HG03280 (cell line): ENCODE results near the gene SLC16A11.

ENCODE experiments used
- ATAC-seq: cut with Tn5 transposase; IDR thresholded peaks from one replicate; pipeline ENCODE4 v1.9.1; 2021; ENCODE audit warnings: mild to moderate bottlenecking, moderate library complexity; ENCODE audit not compliant: unreplicated experiment

SLC16A11 gene

DNA sequence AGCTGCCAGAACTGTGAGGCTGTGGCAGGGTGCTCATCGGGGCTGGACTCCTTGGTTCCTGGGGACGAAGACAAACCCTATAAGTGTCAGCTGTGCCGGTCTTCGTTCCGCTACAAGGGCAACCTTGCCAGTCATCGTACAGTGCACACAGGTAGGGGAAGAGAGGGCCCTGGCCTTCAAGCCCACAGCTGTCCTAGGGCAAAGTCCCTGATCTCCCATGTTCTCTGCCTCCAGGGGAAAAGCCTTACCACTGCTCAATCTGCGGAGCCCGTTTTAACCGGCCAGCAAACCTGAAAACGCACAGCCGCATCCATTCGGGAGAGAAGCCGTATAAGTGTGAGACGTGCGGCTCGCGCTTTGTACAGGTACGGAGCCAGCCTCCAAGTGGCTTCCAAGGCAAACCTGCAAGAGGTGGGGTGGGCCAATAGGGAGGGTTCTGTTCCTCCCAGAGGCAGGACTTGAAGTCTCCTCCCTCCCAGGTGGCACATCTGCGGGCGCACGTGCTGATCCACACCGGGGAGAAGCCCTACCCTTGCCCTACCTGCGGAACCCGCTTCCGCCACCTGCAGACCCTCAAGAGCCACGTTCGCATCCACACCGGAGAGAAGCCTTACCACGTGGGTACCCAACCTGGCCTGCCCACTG is 17.3 kb downstream of the SLC16A11 start:
- no peak for ATAC-seq

DNA sequence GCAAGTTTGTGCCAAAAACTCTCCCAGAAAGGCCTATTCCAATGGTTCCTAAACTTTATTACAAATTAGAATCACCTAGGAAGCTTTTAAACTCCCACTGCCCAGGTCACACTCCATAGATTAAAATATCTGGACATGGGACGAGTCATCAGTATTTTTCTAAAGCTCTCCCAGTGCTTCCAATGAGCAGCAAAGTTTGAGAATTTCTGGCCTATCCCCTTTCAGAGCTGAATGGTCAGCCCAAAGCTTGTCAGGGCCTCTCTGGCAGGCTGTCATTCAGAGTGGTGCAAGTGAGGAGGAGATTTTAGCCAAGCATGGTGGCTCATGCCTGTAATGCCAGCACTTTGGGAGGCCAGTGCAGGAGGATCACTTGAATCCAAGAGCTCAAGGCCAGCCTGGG is 18.6 kb downstream of the SLC16A11 start:
- no peak for ATAC-seq

DNA sequence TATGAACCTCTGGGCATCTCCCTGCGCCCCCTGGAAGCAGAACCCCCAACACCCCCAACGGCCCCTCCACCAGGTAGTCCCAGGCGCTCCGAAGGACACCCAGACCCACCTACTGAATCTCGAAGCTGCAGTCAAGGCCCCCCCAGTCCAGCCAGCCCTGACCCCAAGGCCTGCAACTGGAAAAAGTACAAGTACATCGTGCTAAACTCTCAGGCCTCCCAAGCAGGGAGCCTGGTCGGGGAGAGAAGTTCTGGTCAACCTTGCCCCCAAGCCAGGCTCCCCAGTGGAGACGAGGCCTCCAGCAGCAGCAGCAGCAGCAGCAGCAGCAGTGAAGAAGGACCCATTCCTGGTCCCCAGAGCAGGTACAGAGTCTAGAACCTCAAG is 19.5 kb downstream of the SLC16A11 start:
- ATAC-seq: no peak

DNA sequence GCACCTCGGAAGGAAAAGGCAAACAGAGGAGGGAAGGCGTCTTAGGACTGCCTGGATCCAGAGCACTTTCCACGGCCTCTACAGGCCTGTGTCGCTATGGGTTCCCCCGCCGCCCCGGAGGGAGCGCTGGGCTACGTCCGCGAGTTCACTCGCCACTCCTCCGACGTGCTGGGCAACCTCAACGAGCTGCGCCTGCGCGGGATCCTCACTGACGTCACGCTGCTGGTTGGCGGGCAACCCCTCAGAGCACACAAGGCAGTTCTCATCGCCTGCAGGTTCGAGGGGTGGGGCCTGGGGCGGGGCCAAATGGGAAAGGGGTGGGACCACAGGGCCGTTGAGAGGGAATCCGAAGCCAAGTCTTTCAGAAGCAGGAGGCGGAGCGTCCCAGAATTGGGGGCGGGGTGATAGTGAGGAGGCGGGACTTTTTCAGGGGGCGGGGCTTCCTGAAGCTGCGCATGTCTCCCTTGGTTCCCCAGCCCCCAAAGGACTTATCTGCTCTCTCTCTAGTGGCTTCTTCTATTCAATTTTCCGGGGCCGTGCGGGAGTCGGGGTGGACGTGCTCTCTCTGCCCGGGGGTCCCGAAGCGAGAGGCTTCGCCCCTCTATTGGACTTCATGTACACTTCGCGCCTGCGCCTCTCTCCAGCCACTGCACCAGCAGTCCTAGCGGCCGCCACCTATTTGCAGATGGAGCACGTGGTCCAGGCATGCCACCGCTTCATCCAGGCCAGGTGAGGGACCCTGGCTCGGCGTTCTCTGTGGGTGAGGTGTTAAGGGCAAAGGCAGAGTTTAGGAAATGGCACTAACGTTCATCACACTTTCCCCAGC is 20.1 kb downstream of the SLC16A11 start:
- no peak for ATAC-seq

DNA sequence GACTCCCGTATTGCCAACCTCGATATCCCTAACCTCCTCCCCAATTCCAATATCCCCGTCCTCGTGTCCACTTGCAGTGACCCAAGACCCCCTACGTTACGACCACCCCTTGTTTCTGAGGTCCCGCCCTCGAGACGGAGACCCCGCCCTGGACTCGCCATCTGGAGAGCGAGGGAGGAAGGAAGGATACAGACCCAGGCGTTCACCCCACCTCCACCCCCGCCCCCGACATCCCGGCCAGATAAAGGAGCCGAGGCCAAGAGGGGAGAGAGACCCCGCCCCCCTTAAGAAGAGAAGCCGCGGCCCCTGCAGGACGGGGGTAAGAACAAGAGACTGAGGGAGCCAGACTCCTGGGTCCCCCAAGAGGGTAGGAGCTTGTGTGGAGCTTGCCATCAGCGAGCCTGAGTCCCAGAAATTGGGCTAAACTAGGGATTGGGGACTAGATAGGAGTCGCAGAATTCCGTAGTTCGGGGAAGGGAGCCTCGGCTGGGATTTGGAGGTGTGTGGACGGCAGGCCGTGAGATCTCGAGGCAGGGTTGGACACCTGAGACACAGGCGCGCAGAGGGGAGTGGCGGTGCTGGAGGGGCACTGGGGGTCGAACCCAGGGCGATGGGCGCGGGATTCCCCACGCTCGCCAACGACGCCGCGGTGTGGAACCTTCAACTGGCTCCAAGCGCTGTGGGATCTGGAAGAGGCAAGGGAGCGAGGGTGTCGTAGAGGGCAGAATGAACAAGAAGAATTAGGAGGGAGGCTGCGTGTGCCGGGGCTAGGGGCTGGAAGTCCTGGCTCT is 20.9 kb downstream of the SLC16A11 start, which contains the start of gene BCL6B:
Gene BCL6B, plus strand, starts transcription at position 270 of the 791 bp plus-strand sequence. CDS start 622 bp downstream, outside the sequence.
- ATAC-seq: no peak

DNA sequence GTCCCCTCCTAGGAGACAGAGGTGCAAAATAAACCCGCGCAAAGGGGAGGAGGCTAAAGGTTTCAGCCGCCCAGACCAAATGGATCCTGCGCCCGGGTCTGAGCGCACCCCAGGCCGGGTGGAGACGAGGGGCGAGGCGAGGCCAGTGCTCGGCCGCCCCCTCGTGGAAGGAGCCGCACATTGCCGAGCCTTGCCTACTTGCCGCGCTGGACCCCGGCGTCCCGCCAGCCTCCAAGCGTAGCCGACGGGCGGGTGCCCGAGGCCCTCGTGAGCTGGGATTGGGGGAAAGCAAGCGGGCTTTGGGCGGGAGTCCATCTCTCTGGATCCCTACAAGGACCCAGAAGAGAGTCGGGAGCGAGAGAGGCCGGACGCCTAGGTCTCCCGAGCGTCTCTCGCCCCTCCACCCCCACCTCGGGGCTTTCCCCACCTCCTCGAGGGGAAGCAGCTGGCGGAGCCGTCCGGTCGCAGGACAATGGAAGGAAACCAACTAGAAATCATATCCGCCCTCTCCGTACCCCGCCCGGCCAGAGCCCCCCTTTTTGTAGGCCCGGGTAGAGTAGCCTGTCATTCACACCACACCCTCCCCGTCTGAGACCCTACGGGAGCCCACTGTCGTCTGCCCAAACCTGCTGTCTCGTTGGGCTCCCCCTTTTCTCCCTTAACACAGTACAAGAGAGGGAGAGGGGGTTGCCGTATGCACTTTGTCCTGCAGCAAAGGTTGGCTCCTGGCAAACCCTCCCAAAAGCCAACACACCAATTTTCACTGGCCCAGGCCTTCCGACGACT is 21.7 kb downstream of the SLC16A11 start:
- peak; percentile 49 for ATAC-seq

DNA sequence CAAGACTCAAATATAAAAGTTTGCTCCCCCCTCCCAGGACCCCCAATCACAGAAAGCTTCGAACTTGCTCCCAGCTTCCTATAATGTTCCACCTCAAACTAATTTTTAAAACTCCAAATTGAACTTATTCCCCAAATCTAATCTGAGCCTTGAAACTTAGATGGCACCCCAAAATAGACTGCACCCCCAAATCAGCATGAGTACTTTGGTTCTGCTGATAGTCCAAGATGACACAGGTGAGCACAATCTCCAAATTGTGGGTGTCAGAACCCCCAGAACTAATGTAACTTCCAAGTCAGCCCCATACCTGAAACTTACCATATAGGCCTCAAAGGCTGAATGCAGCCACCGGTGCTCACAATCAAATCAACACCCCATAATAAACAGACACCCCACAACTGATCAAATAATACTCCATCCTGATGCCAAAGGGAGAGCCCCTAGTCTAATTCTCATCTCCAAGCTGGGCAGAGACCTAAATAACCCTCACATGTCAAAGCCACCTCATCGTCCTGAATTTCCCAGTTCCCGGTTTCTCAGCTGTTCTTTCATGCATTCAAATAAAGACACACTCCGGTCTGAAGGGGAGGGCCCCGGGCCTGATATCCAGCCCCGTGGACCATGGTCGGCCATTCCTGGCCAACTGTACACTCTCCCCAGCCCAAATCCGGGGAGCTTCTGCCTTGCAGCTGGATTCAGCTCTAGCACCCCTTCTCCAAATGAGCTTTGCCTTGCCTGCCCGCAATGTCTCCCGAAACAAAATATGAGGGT is 22.8 kb downstream of the SLC16A11 start:
- no peak for ATAC-seq

DNA sequence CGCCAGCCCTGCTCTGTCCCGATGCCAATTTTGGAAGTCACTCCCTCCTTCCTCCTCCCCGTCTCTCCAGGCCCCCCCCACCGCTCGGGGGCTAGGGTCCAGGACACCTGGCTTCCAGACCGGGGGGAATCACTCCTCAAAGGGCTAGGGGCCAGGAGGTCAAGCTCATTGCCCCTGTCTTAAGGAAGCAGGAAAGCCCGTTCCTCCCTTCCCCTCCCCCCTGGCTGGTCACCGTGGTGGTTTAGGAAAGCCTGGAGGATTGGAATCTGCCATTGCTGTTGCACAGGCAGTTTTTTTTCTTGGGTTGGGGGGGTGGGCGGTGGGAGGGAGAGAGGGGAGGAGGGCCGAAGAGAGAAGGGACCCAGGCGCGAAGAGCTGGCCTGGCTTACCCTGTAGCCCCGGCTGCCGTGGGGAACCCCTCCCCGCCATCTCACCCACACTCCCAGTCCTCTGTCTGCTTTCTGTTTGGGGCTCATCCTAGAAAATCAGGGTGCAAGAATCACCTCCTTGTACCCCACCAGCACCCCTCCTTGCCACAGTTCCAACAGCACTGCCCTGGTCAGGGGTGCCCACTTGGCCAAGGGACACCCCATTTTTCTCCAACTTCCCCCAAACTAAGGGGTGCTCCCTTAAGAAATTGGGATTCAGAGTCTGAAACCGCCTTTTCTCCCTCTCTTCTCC is 23.9 kb downstream of the SLC16A11 start:
- ATAC-seq: no peak

DNA sequence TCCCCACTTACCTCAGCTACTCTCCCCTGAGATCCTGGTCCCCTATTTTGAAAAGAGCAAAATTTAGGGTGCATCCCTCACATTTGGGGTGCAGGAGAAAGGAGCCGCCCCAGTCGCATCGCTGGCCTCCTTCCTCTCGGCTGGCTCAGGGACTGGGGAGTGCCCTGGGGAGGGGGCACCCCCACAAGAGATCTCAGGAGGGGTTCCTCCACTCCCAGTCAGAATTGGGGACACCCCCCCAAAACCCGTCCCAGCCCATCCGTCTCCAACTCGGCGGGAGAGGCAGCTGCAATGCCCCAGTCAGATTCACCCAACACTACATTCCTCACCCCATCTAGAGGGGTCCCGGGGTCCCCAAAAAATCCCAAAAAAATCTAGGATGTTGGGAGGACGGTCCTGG is 24.5 kb downstream of the SLC16A11 start:
- ATAC-seq: no peak

DNA sequence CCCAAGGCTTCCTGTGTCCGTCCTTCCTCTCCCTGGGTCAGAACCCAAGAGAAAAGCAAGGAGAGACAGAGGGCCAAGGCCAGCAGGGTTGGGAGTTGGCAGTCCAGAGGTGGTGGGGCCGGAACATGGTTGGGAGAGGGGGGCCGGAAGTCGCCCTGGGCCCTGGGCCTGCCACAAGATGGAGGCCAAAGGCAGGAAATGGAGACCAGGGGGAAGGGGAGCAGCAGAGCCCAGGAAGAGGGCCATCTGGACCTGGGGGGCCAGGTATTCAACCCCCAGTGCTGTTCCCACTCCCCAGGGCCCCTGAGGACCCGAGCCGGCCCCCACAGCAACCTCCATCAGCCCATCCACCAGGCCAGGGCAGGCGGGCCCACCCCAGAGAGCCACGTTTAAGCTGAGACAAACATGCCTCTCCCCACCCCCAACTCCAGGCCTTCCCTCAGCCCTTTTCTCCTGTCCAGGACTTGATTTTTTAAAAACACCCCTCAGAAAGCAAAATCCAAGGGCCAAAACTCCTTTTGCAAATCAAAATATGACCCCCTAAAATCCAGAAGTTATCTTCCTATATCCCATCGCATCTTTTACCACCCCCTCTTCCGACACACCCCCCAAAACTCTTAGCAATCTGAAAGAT is 25.4 kb downstream of the SLC16A11 start:
- no peak for ATAC-seq

DNA sequence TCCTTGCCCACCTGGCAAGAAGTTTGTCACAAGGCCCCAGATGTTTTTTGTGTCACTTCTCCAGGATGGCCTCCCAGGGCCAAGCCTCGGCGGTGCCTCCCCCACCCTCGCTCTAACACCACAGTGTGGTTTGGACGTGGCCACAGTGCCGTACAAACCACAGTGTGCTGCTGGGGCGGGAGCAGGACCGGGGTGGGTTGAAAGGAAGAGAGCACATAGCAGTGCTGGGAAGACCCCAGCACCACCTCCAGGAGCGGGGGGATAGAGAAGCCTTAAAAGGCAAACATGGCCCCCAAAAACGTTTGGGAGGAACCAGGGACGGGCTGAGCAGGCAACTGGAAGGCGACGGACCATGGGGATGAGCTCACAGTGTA is 26.1 kb downstream of the SLC16A11 start:
- no peak for ATAC-seq

DNA sequence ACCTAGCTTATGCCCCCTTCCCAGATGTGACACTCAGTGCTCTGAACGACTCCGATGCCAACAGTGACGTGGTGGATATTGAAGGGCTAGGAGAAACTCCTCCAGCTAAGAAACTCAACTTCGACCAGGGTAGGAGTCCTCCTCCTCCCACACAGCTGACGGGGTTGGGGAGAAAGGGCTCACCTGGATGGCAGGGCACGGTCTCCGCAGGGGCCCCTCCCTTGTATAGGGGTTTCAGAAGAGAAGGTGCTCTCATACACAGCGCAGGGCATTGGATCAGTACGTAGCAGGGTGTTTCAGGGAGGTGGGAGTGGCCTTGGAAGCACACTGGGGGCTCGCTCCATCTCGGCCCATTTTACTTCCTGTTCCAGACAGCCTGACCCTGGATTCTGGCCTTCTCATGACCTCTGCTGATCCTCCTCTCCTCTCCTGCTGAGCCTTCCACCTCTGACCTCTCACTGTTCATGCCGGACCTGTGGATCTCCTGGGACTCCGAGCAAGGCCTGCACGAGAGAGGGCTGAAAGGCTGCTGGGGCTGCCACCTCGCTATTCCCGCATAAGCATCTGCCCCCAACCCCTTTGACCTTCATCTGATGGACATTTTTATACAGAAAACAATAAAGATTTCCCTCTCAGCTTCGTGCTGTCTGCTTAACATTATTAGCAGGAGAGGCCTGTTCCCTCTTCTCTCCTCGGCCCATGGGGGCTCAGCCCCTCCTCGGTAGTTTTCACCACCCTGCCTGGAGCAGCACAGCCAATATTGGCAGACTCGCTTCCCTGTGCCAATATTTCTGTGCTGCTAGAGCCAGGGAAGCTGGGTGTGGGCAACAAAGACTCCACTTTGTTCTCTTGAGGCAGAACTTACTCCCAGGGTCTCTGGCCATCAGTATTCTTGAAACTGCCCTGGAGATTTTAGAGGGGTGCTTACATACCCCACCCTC is 26.7 kb downstream of the SLC16A11 start:
- ATAC-seq: no peak

DNA sequence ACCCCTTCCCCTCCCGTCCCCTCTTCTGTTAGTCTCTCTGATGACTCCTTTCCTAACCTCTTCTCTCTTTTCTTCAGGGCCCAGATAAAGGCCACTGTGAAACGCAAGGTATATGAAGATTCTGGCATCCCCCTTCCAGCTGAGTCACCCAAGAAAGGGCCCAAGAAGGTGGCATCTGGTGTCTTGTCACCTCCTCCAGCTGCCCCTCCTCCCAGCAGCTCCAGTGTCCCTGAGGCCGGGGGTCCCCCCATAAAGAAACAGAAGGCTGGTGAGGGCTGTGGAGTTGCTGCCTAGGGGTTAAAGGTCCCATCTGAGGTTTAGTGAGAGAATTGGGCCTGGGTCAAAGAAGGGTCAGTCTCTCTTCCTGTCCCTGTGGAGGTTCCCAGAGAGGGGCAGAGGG is 27.5 kb downstream of the SLC16A11 start:
- no peak for ATAC-seq

DNA sequence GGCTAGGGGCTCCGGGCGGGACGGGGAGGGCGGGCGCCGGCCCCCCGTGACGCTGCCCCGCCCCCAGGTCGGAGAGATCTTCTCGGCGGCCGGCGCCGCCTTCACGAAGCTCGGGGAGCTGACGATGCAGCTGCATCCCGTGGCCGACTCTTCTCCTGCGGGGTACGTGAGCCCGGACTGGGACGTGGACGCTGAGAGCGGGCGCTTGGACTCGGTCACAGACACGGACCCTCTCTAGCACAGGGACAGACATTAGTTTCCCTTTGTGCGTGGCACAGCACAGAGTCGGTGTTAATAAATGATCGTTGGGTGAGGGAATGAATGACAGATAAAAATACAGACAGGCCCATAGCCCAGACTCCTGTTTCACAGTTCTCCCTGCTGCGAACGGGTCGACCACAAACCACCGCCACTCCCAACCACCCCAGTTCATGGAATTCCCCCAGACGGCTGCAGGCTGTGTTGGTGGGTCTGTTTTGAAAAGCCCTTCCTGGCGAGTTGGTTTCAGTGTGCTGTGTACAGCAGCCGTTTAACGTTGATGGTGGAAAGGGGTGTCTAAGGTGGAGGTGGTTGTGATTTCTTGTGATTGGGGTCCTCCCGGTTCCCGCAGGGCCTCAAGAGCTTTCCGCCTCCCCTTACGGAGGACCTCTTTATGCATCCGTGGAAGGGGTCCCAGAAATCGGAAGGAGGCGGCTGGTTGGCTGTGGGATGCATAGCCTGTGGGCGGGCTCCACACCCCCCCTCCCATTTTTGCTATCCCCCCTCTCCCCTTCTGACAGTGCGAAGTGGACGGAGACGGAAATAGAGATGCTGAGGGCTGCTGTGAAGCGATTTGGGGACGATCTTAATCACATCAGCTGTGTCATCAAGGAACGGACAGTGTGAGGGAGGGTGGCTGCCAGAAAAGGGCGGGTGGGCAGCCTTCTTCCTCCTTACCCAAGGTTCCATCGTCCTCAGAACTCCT is 28.6 kb downstream of the SLC16A11 start:
- no peak for ATAC-seq

DNA sequence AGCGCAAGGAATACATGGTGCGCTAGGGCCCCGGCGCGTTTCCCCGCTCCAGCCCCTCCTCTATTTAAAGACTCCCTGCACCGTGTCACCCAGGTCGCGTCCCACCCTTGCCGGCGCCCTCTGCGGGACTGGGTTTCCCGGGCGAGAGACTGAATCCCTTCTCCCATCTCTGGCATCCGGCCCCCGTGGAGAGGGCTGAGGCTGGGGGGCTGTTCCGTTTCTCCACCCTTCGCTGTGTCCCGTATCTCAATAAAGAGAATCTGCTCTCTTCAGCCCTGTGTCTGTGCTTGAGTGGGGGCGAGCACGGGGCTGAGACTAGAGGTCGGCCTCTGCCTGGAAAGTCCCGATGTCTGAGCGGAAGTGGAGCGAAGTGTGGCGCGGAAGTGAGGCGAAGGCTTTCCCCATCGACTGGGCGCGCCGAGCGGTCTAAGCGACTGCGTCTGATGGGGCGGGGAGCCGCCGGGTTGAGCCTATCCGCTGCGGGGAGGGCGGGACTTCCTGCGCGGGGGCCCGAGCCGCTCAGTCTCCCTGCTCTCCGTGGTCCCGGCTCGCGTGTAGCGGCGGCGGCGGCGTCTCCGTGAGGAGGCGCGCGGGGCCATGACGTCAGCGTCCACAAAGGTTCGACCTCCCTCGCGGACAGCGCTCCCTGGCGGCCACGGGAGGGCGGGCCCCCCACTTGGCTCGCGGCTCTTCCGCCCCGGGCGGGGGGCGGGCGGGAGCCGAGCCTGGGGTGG is 29.5 kb downstream of the SLC16A11 start:
- peak; percentile 80 for ATAC-seq

DNA sequence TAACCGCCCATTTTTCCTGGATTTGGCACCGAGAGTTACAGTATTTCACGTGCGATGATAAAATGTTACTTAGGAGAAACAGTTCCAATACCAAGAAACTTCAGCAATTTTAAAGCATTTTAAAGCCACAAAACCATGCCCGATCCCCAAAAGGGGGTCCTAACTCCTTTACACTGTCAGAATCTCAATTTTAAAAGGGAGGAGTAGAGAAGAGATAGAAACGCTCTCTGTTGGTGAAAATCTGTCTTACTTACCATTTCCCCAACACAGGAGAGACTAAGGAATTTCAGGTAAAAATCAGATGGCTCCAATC is 32.0 kb downstream of the SLC16A11 start:
- no peak for ATAC-seq
